ENCODE measurements around the gene VWA5B2. TPM values are rescaled to one million over a fixed set of nuclear protein-coding genes. Genes with fewer than 3 reads are reported as not detected.

VWA5B2 gene
- total RNA-seq, 1 experiment from 2014 or later = 1.4 TPM

- no peak overlapping the region for H2AFZ ChIP-seq (ENCODE audit: low read length)
- no peak overlapping the region for H3K27ac ChIP-seq (ENCODE audit: low read length)
- ATAC-seq (no peak), DNase-seq (no peak)
- no peak overlapping the region for H3K9ac ChIP-seq (ENCODE audit: low read length)
- H3K4me3 ChIP-seq (ENCODE audit: low read length) = no peak overlapping the region
- no peaks in the 10 kb centered on the region for H3K9me2 ChIP-seq (replicated peaks; ENCODE audit: low read length)
- no peaks in the 10 kb centered on the region for H3K36me3 ChIP-seq (ENCODE audit: low read depth, low read length)
- no TSS peak for BruUV-seq (replicated peaks)
- CTCF ChIA-PET = no interaction called here
- no peak overlapping the region for H3K4me2 ChIP-seq (ENCODE audit: low read length)
- TF ChIP-seq EZH2 (IDR thresholded peaks at IDR 0.05; ENCODE audit: low read length, unreplicated experiment) (no peak), EZH2phosphoT487 (IDR thresholded peaks at IDR 0.05; ENCODE audit: borderline replicate concordance, low read length) (no peak), CTCF (conservative IDR thresholded peaks at IDR 0.05; ENCODE audit: low read depth, low read length) (no peak)
- no peaks in the 10 kb centered on the region for H3K9me3 ChIP-seq (ENCODE audit: low read length)
- H3K27me3 ChIP-seq (ENCODE audit: low read length) = peaks cover 10% of the 10 kb centered on the region
- peaks cover 19% of the 10 kb centered on the region for H3K4me1 ChIP-seq (ENCODE audit: insufficient read depth, low read length)
- POLR2A ChIA-PET (ENCODE audit: unreplicated experiment) = no interaction called here
- H4K20me1 ChIP-seq (ENCODE audit: low read length) = no peaks in the 10 kb centered on the region
- H3F3A ChIP-seq (ENCODE audit: low read length, unreplicated experiment) = no peaks in the 10 kb centered on the region
- intact Hi-C loops (cut with micrococcal nuclease) = loop anchor here (5.0 kb wide), 1 partner anchor 46 kb away; the partner anchor contains the start of gene ABCF3
- H3K79me2 ChIP-seq (ENCODE audit: low read length) = no peaks in the 10 kb centered on the region
Measured at GRCh38 chr3:184233127-184233843, 3.9 kb downstream of the VWA5B2 start.

- H3K36me3 ChIP-seq (ENCODE audit: low read depth, low read length) = no peaks in the 10 kb centered on the region
- H3K27ac ChIP-seq (ENCODE audit: low read length) = no peak overlapping the region
- H4K20me1 ChIP-seq (ENCODE audit: low read length) = no peaks in the 10 kb centered on the region
- no peaks in the 10 kb centered on the region for H3F3A ChIP-seq (ENCODE audit: low read length, unreplicated experiment)
- no peaks in the 10 kb centered on the region for H3K79me2 ChIP-seq (ENCODE audit: low read length)
- H3K4me2 ChIP-seq (ENCODE audit: low read length) = peak overlapping the region; percentile 56
- intact Hi-C loops (cut with micrococcal nuclease) = loop anchor here (5.0 kb wide), 1 partner anchor 47 kb away; the partner anchor contains the start of gene ABCF3
- H3K4me3 ChIP-seq (ENCODE audit: low read length) = no peak overlapping the region
- CTCF ChIA-PET = no interaction called here
- peak; percentile 85 for ATAC-seq
- POLR2A ChIA-PET (ENCODE audit: unreplicated experiment) = no interaction called here
- BruUV-seq (replicated peaks) = no TSS peak
- TF ChIP-seq EZH2phosphoT487 (IDR thresholded peaks at IDR 0.05; ENCODE audit: borderline replicate concordance, low read length) = no peak
- TF ChIP-seq CTCF (conservative IDR thresholded peaks at IDR 0.05; ENCODE audit: low read depth, low read length) = peak; percentile 56
- no peak for TF ChIP-seq EZH2 (IDR thresholded peaks at IDR 0.05; ENCODE audit: low read length, unreplicated experiment)
- H3K27me3 ChIP-seq (ENCODE audit: low read length) = peaks cover 10% of the 10 kb centered on the region
- H3K9ac ChIP-seq (ENCODE audit: low read length) = no peak overlapping the region
- no peaks in the 10 kb centered on the region for H3K9me2 ChIP-seq (replicated peaks; ENCODE audit: low read length)
- peak overlapping the region; percentile 31 for H2AFZ ChIP-seq (ENCODE audit: low read length)
- no peaks in the 10 kb centered on the region for H3K9me3 ChIP-seq (ENCODE audit: low read length)
- peak; percentile 95 for DNase-seq
- H3K4me1 ChIP-seq (ENCODE audit: insufficient read depth, low read length) = peaks cover 19% of the 10 kb centered on the region
Measured at GRCh38 chr3:184234224-184234623, 4.8 kb downstream of the VWA5B2 start.

Data from PC-3 (cell line).